ENCODE results near the gene PYDC1.

Gene PYDC1

GRCh38 chr16:31243734-31244670, 27.1 kb upstream of the PYDC1 start:
- H3K36me3 Mint-ChIP-seq (ENCODE audit: insufficient read depth) = no peaks in the 10 kb centered on the region
- no peaks in the 10 kb centered on the region for H3K4me1 Mint-ChIP-seq
- no peaks in the 10 kb centered on the region for H3K9me3 Mint-ChIP-seq
- H3K27me3 Mint-ChIP-seq = no peaks in the 10 kb centered on the region
- DNase-seq (ENCODE audit: low spot score in 2 of 2) (no peak), ATAC-seq (replicated peaks; ENCODE audit: extremely low read depth, poor library complexity, severe bottlenecking) (peak; percentile 36)
- H3K27ac Mint-ChIP-seq (ENCODE audit: low read depth) = no peak overlapping the region
- no peak overlapping the region for H3K4me3 Mint-ChIP-seq

- Mint-ChIP-seq H3K27ac (ENCODE audit: low read depth) (no peak overlapping the region), H3K9me3 (no peaks in the 10 kb centered on the region)
- DNase-seq (ENCODE audit: low spot score in 2 of 2) = no peak
Measured at GRCh38 chr16:31242206-31242605, 25.3 kb upstream of the PYDC1 start.

GRCh38 chr16:31238041-31238440, 21.1 kb upstream of the PYDC1 start:
- DNase-seq (ENCODE audit: low spot score in 2 of 2) (no peak), ATAC-seq (replicated peaks; ENCODE audit: extremely low read depth, poor library complexity, severe bottlenecking) (no peak)
- Mint-ChIP-seq H3K4me3 (no peak overlapping the region), H3K9me3 (no peaks in the 10 kb centered on the region), H3K27ac (ENCODE audit: low read depth) (no peak overlapping the region), H3K27me3 (no peaks in the 10 kb centered on the region), H3K36me3 (ENCODE audit: insufficient read depth) (no peaks in the 10 kb centered on the region), H3K4me1 (no peaks in the 10 kb centered on the region)

More at GRCh38 chr16:31242206-31242605, 25.3 kb upstream of the PYDC1 start:
- no peak for ATAC-seq (replicated peaks; ENCODE audit: extremely low read depth, poor library complexity, severe bottlenecking)
- Mint-ChIP-seq H3K4me1 (no peaks in the 10 kb centered on the region), H3K27me3 (no peaks in the 10 kb centered on the region), H3K4me3 (no peak overlapping the region), H3K36me3 (ENCODE audit: insufficient read depth) (no peaks in the 10 kb centered on the region)

- no peaks in the 10 kb centered on the region for H3K27me3 Mint-ChIP-seq
- H3K27ac Mint-ChIP-seq (ENCODE audit: low read depth) = no peak overlapping the region
- ATAC-seq (replicated peaks; ENCODE audit: extremely low read depth, poor library complexity, severe bottlenecking) (no peak), DNase-seq (ENCODE audit: low spot score in 2 of 2) (no peak)
- H3K36me3 Mint-ChIP-seq (ENCODE audit: insufficient read depth) = no peaks in the 10 kb centered on the region
- no peaks in the 10 kb centered on the region for H3K4me1 Mint-ChIP-seq
- H3K4me3 Mint-ChIP-seq = no peak overlapping the region
- H3K9me3 Mint-ChIP-seq = no peaks in the 10 kb centered on the region
Measured at GRCh38 chr16:31229501-31229900, 12.6 kb upstream of the PYDC1 start.

GRCh38 chr16:31228206-31228605, 11.3 kb upstream of the PYDC1 start:
- H3K27me3 Mint-ChIP-seq = no peaks in the 10 kb centered on the region
- ATAC-seq (replicated peaks; ENCODE audit: extremely low read depth, poor library complexity, severe bottlenecking) (no peak), DNase-seq (ENCODE audit: low spot score in 2 of 2) (no peak)
- H3K4me3 Mint-ChIP-seq = no peak overlapping the region
- H3K36me3 Mint-ChIP-seq (ENCODE audit: insufficient read depth) = no peaks in the 10 kb centered on the region
- no peak overlapping the region for H3K27ac Mint-ChIP-seq (ENCODE audit: low read depth)
- no peaks in the 10 kb centered on the region for H3K4me1 Mint-ChIP-seq
- no peaks in the 10 kb centered on the region for H3K9me3 Mint-ChIP-seq

GRCh38 chr16:31225193-31225592, 8.3 kb upstream of the PYDC1 start:
- Mint-ChIP-seq H3K27ac (ENCODE audit: low read depth) (no peak overlapping the region), H3K36me3 (ENCODE audit: insufficient read depth) (no peaks in the 10 kb centered on the region), H3K27me3 (peaks cover 18% of the 10 kb centered on the region), H3K9me3 (no peaks in the 10 kb centered on the region), H3K4me3 (no peak overlapping the region), H3K4me1 (peaks cover 6% of the 10 kb centered on the region)
- DNase-seq (ENCODE audit: low spot score in 2 of 2) (no peak), ATAC-seq (replicated peaks; ENCODE audit: extremely low read depth, poor library complexity, severe bottlenecking) (no peak)

GRCh38 chr16:31224092-31224955, 7.4 kb upstream of the PYDC1 start:
- no peak for ATAC-seq (replicated peaks; ENCODE audit: extremely low read depth, poor library complexity, severe bottlenecking)
- Mint-ChIP-seq H3K27me3 (peaks cover 20% of the 10 kb centered on the region), H3K4me3 (no peak overlapping the region), H3K36me3 (ENCODE audit: insufficient read depth) (no peaks in the 10 kb centered on the region), H3K27ac (ENCODE audit: low read depth) (no peak overlapping the region), H3K9me3 (no peaks in the 10 kb centered on the region), H3K4me1 (peaks cover 6% of the 10 kb centered on the region)
- DNase-seq (ENCODE audit: low spot score in 2 of 2) = no peak

GRCh38 chr16:31223044-31223443, 6.1 kb upstream of the PYDC1 start:
- H3K4me1 Mint-ChIP-seq = peaks cover 6% of the 10 kb centered on the region
- DNase-seq (ENCODE audit: low spot score in 2 of 2) (no peak), ATAC-seq (replicated peaks; ENCODE audit: extremely low read depth, poor library complexity, severe bottlenecking) (no peak)
- peaks cover 32% of the 10 kb centered on the region for H3K27me3 Mint-ChIP-seq
- H3K9me3 Mint-ChIP-seq = no peaks in the 10 kb centered on the region
- no peaks in the 10 kb centered on the region for H3K36me3 Mint-ChIP-seq (ENCODE audit: insufficient read depth)
- H3K27ac Mint-ChIP-seq (ENCODE audit: low read depth) = no peak overlapping the region
- no peak overlapping the region for H3K4me3 Mint-ChIP-seq

GRCh38 chr16:31221357-31222160, 4.6 kb upstream of the PYDC1 start:
- Mint-ChIP-seq H3K9me3 (no peaks in the 10 kb centered on the region), H3K27ac (ENCODE audit: low read depth) (no peak overlapping the region), H3K27me3 (peaks cover 44% of the 10 kb centered on the region), H3K4me3 (no peak overlapping the region), H3K36me3 (ENCODE audit: insufficient read depth) (no peaks in the 10 kb centered on the region), H3K4me1 (peaks cover 11% of the 10 kb centered on the region)
- ATAC-seq (replicated peaks; ENCODE audit: extremely low read depth, poor library complexity, severe bottlenecking) (no peak), DNase-seq (ENCODE audit: low spot score in 2 of 2) (no peak)

GRCh38 chr16:31219154-31219741, 2.3 kb upstream of the PYDC1 start:
- Mint-ChIP-seq H3K27me3 (peaks cover 59% of the 10 kb centered on the region), H3K4me1 (peaks cover 23% of the 10 kb centered on the region), H3K9me3 (no peaks in the 10 kb centered on the region), H3K36me3 (ENCODE audit: insufficient read depth) (no peaks in the 10 kb centered on the region), H3K27ac (ENCODE audit: low read depth) (no peak overlapping the region), H3K4me3 (no peak overlapping the region)
- ATAC-seq (replicated peaks; ENCODE audit: extremely low read depth, poor library complexity, severe bottlenecking) (no peak), DNase-seq (ENCODE audit: low spot score in 2 of 2) (no peak)

- Mint-ChIP-seq H3K4me1 (peaks cover 23% of the 10 kb centered on the region), H3K4me3 (peak overlapping the region; percentile 61), H3K27me3 (peaks cover 75% of the 10 kb centered on the region), H3K9me3 (no peaks in the 10 kb centered on the region), H3K27ac (ENCODE audit: low read depth) (no peak overlapping the region), H3K36me3 (ENCODE audit: insufficient read depth) (no peaks in the 10 kb centered on the region)
- no peak for DNase-seq (ENCODE audit: low spot score in 2 of 2)
- ATAC-seq (replicated peaks; ENCODE audit: extremely low read depth, poor library complexity, severe bottlenecking) = no peak
Measured at GRCh38 chr16:31217136-31217530, 198 bp upstream of the PYDC1 start.
